Hematopoietic multipotent progenitor cell treated with erythropoietin and hydrocortisone succinate and interleukin-3 and kit ligand, for 8 days (in vitro differentiated cells): ENCODE data around the gene APBB1IP.
"Not testable (repeated sequence)": the region's sequence is repeated elsewhere in the genome, so short reads cannot be mapped to it uniquely, and the experiment has no call there.

Experiments
- DNase-seq: peaks from one replicate; pipeline ENCODE4 v3.0.0-alpha.2; 2015

Gene APBB1IP

GRCh38 chr10:26566525-26567350, 128.6 kb downstream of the APBB1IP start:
- DNase-seq, result no peak

- DNase-seq, result no peak
These were observed 129.2 kb downstream of the APBB1IP start for GRCh38 chr10:26567351-26567721.

- DNase-seq, result no peak
These were observed 133.5 kb downstream of the APBB1IP start for GRCh38 chr10:26571655-26572054.

GRCh38 chr10:26573674-26574073, 135.5 kb downstream of the APBB1IP start:
- DNase-seq, result peak; percentile 41

GRCh38 chr10:26574783-26575182, 136.6 kb downstream of the APBB1IP start:
- peak; percentile 8 for DNase-seq

- DNase-seq, result not testable (repeated sequence)
These were observed 140.2 kb downstream of the APBB1IP start for GRCh38 chr10:26578371-26578770.

- DNase-seq, result no peak
These were observed 141.3 kb downstream of the APBB1IP start for GRCh38 chr10:26579256-26580063.

- no peak for DNase-seq
These were observed 148.1 kb downstream of the APBB1IP start for GRCh38 chr10:26586211-26586610.

- DNase-seq, result no peak
These were observed 150.5 kb downstream of the APBB1IP start for GRCh38 chr10:26588611-26589010.

GRCh38 chr10:26589813-26590212, 151.7 kb downstream of the APBB1IP start:
- not testable (repeated sequence) for DNase-seq

GRCh38 chr10:26593896-26594295, 155.8 kb downstream of the APBB1IP start:
- DNase-seq, result no peak

GRCh38 chr10:26603283-26603682, 165.1 kb downstream of the APBB1IP start:
- DNase-seq, result not testable (repeated sequence)

GRCh38 chr10:26604320-26605093, 166.4 kb downstream of the APBB1IP start:
- DNase-seq, result not testable (repeated sequence)

GRCh38 chr10:26606389-26606877, 168.3 kb downstream of the APBB1IP start:
- peak; percentile 36 for DNase-seq

GRCh38 chr10:26612151-26612915, 174.2 kb downstream of the APBB1IP start:
- no peak for DNase-seq
